ENCODE measurements around the gene OR6C4. TPM values are rescaled to one million over a fixed set of nuclear protein-coding genes. Genes with fewer than 3 reads are reported as not detected.

OR6C4 gene
- total RNA-seq (2014; rRNA removed; shearing (Covaris generic)) = not detected in 2 replicates

DNA sequence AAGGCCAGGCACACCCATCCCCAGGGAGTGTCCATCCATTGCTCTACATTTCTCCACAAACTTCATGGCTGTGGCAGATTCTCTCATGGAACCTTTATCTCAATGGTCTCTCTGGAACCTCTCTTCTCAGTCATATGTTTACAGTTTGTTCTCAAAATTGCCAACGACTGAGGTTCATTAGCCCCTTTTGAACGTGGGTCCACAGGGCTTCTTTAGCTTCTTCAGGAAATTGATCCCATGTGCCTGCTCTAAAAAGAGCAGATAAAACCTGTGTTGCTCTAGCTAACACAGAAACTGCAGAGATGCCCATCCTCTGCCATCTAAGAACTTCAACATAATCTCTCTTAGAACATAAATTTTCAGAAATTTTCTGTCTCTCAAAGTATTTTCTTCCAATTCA, at the start of gene OR6C4:
TSS of gene OR6C4 (plus strand) at position 301 of the 400 bp plus-strand sequence. CDS start 1,625 bp downstream, outside the sequence.

DNA sequence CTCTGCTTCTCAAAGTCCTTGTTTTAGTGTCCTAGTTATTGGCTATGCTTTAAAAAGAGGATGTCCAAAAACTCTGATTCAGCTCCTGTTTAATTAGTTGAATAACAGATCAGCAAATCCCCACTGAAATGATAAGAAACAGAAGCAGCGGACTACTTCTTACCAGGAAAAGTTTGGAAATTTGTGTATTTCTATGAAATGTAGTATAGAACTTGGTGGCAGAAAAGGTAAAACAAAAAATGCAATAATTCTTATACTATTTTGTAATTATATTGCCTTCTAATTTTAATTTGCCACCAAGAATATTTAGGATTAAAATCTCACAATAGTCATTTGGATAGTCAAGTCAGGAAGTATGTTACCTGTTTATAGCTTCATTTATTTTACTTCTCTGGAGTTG, 22.8 kb downstream of the OR6C4 start, which contains the start of gene OR2AP1:
TSS of gene OR2AP1 (plus strand) at position 301 of the 400 bp plus-strand sequence. CDS start 1,947 bp downstream, outside the sequence.

Other genes with a start within 250 kb of the OR6C4 start
- not detected in 2 replicates for gene OR6C1, start 235.3 kb upstream of the OR6C4 start, total RNA-seq (2014; rRNA removed; shearing (Covaris generic))
- not detected in 2 replicates for gene OR6C3, start 218.9 kb upstream of the OR6C4 start, total RNA-seq (2014; rRNA removed; shearing (Covaris generic))
- gene OR6C75, start 186.6 kb upstream of the OR6C4 start, total RNA-seq (2014; rRNA removed; shearing (Covaris generic)) = not detected in 2 replicates
- not detected in 2 replicates for gene OR6C65, start 149.1 kb upstream of the OR6C4 start, total RNA-seq (2014; rRNA removed; shearing (Covaris generic))
- not detected in 2 replicates for gene OR6C76, start 123.3 kb upstream of the OR6C4 start, total RNA-seq (2014; rRNA removed; shearing (Covaris generic))
- gene OR6C2, start 105.5 kb upstream of the OR6C4 start, total RNA-seq (2014; rRNA removed; shearing (Covaris generic)) = not detected in 2 replicates
- 0.38 TPM in 1 of 2 replicates, not detected in the other for gene OR6C70, start 79.5 kb upstream of the OR6C4 start, total RNA-seq (2014; rRNA removed; shearing (Covaris generic))
- not detected in 2 replicates for gene OR6C68, start 57.2 kb upstream of the OR6C4 start, total RNA-seq (2014; rRNA removed; shearing (Covaris generic))
- gene OR2AP1, start 22.9 kb downstream of the OR6C4 start, total RNA-seq (2014; rRNA removed; shearing (Covaris generic)) = not detected in 2 replicates
- not detected in 2 replicates for gene OR10P1, start 87.3 kb downstream of the OR6C4 start, total RNA-seq (2014; rRNA removed; shearing (Covaris generic))
- gene ITGA7, start 158.3 kb downstream of the OR6C4 start, total RNA-seq (2014; rRNA removed; shearing (Covaris generic)) = 6.5 and 6.9 TPM in 2 replicates
- 218 and 226 TPM in 2 replicates for gene BLOC1S1, start 166.4 kb downstream of the OR6C4 start, total RNA-seq (2014; rRNA removed; shearing (Covaris generic))
- 11.8 and 14.3 TPM in 2 replicates for gene RDH5, start 170.8 kb downstream of the OR6C4 start, total RNA-seq (2014; rRNA removed; shearing (Covaris generic))
- 883 and 969 TPM in 2 replicates for gene CD63, start 179.4 kb downstream of the OR6C4 start, total RNA-seq (2014; rRNA removed; shearing (Covaris generic))
- gene GDF11, start 193.5 kb downstream of the OR6C4 start, total RNA-seq (2014; rRNA removed; shearing (Covaris generic)) = 13.4 and 17.0 TPM in 2 replicates

All from A375 (cell line).